GM12875 (cell line): ENCODE results near the gene TRAPPC4.

Experiments
- H3K4me3 ChIP-seq: one replicate; pipeline ENCODE4 v1.5.1; 2011; ENCODE audit warnings: low read depth, low read length, control low read depth
- TF ChIP-seq, protein P1 (sequence below): IDR thresholded peaks from 2 replicates; pipeline ENCODE4 v1.5.1; 2011; ENCODE audit warnings: low read depth, mild to moderate bottlenecking, control low read depth, inconsistent platforms, low read length, moderate library complexity, borderline replicate concordance; ENCODE audit not compliant: insufficient read depth

Gene TRAPPC4

DNA sequence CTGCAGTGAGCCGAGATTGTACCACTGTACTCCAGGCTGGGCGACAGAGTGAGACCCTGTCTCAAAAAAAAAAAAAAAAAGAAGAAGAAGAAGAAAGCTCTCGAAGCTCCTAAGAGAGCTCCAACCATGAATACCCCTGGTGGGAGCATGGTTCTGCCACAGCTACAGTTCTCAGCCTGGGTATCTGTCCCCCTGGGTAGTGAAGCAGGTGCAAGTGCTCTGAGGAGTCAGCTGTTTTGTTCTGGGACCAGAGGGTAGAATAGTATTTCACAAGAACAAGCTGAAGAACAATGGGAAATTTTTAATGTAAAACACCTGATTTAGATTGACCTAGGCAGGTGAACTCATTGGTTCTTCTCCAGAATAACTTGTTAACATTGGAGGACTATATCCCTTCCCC, 42.7 kb downstream of the TRAPPC4 start:
- no peak overlapping the region for H3K4me3 ChIP-seq
- TF ChIP-seq, protein P1, sequence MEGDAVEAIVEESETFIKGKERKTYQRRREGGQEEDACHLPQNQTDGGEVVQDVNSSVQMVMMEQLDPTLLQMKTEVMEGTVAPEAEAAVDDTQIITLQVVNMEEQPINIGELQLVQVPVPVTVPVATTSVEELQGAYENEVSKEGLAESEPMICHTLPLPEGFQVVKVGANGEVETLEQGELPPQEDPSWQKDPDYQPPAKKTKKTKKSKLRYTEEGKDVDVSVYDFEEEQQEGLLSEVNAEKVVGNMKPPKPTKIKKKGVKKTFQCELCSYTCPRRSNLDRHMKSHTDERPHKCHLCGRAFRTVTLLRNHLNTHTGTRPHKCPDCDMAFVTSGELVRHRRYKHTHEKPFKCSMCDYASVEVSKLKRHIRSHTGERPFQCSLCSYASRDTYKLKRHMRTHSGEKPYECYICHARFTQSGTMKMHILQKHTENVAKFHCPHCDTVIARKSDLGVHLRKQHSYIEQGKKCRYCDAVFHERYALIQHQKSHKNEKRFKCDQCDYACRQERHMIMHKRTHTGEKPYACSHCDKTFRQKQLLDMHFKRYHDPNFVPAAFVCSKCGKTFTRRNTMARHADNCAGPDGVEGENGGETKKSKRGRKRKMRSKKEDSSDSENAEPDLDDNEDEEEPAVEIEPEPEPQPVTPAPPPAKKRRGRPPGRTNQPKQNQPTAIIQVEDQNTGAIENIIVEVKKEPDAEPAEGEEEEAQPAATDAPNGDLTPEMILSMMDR = no peak

DNA sequence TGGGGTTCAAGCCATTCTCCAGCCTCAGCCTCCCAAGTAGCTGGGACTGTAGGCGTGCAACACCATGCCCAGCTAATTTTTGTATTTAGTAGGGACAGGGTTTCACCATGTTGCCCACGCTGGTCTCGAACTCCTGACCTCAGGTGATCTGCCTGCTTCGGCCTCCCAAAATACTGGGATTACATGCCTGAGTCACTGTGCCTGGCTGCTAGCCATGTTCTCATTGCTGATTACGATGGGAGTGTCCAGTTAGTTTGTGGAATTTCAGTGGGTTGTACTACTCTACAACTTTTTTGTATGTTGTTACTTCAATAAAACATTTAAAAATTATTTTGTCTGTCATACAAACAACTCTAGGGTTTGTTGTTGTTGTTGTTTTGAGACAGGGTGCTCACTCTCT, 44.2 kb downstream of the TRAPPC4 start:
- H3K4me3 ChIP-seq = no peak overlapping the region
- TF ChIP-seq, protein P1 = no peak

DNA sequence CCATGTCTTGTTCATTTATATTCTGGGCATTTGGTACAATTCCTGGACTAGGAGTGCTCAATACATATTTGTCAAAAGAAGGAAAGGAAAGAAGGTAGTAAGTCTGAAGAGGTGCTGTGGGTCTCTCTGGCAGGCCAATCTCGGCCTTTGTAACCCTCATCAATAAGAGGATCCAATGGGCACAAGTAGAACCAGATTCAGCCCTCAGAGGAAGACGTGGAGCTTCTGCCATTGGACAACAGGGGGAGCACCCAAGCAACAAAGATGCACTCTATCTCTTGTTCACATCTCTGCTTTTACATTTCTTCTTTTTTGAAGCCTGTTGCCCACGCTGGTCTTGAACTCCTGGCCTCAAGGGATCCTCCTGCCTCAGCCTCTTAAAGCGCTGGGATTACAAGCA, 46.8 kb downstream of the TRAPPC4 start:
- TF ChIP-seq, protein P1 = peak; percentile 72
- H3K4me3 ChIP-seq = no peak overlapping the region

DNA sequence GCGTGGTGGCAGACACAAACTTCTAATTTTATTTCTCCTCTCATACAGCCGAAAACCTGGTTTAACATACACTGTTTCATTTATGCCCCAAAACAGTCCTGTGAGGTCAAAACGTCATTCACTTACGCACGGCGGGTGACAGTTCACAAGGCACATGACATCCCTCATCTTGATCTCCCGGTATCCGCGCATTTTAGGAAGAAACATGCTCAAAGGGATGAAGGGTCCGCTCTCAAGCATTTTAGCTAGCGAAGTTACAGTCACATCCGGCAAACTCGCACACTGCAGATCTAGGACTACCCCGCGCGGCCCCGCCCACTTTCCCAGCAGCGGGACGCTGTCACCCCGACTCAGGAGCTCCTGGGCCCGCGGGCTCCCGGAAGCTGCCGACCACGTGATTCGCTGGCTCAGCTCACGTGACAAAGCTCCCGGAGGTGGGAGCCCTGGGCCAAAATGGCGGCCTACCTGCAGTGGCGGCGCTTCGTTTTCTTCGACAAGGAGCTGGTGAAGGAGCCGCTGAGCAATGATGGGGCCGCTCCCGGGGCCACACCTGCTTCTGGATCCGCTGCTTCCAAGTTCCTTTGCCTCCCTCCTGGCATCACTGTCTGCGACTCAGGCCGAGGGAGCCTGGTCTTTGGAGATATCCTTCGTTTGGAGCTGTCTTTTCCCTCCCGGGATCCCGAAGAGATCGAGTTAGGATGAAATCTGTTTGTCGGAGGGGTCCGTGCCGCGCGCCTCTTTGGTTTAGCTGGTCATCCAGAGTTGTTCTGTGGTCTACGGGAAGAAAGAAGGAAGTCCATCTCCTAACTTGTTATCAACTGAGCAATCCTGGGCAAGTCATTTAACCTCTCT, 49.0 kb downstream of the TRAPPC4 start, which contains the start of gene VPS11:
VPS11 (plus strand) TSS at position 448 of the 852 bp plus-strand sequence; CDS start at position 454, 6 bp downstream.
- TF ChIP-seq, protein P1 = no peak
- peak within 1 kb of the TSS; percentile 76 for H3K4me3 ChIP-seq
